HG03045 (cell line): ENCODE measurements around the gene SLC37A1.

Experiments used
- ATAC-seq: cut with Tn5 transposase; IDR thresholded peaks from one replicate; pipeline ENCODE4 v1.9.1; 2021; ENCODE audit warnings: mild to moderate bottlenecking, moderate library complexity; ENCODE audit not compliant: unreplicated experiment

The SLC37A1 gene

DNA sequence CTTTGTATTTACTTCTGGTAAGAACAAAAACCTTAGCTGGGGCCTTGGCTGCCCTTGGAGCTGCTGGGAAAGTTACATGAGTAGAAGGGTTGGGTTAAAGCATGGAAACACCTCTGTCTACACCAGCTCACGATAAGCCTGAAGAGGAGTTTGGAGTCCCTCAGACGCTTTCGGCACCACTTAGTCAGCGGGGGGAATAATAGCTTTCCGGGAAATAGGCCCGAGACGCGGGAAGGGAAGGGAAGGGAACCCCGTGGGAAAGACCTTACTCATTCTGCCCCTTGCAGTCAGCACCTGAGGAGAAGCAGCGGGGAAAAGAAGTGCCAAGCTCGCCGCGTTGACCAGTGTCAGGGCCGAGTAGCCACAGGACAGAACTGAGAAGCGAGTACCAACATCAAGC, 73.4 kb downstream of the SLC37A1 start:
- no peak for ATAC-seq

DNA sequence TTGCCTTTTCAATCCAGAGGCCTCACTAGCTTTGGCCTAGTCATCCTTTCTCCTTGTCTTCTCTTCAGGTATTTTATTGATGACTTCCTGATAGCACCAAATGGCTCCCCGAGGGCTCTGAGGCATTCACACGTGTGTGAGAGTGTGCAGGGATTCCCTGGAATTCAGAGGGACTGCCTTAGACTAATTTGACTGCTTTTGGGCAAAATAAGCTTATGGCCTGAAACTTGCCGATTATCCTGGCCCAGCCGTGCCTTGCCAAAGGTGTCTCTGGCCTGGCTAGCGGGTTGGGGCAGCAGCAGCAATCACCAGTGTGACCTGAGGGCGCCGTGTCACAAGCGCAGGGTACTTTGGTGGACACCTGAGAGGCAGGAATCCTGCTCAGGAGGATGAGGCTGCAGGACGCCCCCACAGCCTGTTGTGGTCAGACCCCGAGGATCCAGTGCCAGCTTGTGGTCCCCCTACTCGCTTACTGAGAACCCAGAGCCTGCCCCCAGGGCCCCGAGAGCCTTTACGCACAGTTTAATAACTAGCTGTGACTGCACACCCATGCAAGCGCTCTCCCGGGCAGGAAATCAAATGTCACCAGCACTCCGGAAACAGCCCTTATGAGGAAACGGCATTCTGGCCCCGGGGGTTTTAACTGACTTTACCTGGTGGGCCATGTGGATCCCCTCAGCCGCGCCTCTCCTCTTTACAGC, 76.9 kb downstream of the SLC37A1 start:
- ATAC-seq = no peak

DNA sequence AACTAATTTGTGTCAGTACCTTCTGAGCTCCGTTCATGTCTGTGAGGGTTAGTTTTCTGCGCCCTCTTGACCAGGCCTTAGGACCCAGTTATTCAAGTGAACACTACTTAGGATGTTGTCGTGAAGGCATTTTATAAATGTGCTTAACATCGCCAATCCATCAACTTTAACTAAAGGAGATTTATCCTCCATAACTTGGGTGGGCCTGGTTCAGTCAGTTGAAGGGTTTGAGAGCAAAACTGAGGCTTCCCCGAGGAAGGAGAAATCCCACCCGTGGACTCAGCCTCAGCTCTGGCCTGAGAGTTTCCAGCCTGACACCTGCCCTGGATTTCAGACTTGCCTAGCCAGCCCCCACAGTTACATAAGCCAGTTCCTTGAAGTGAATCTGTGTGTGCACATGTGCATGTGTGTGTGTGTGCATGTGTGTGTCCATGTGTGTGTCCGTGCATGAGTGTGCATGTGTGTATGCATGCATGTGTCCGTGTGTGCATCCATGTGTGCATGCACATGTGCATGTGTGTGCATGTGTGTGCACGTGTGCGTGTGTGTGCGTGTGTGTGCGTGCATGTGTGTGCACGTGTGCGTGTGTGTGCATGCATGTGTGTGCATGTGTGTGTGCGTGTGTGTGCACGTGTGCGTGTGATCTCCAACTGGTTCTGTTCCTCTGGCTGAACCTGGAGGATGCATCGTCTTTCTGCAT, 77.7 kb downstream of the SLC37A1 start:
- no peak for ATAC-seq

DNA sequence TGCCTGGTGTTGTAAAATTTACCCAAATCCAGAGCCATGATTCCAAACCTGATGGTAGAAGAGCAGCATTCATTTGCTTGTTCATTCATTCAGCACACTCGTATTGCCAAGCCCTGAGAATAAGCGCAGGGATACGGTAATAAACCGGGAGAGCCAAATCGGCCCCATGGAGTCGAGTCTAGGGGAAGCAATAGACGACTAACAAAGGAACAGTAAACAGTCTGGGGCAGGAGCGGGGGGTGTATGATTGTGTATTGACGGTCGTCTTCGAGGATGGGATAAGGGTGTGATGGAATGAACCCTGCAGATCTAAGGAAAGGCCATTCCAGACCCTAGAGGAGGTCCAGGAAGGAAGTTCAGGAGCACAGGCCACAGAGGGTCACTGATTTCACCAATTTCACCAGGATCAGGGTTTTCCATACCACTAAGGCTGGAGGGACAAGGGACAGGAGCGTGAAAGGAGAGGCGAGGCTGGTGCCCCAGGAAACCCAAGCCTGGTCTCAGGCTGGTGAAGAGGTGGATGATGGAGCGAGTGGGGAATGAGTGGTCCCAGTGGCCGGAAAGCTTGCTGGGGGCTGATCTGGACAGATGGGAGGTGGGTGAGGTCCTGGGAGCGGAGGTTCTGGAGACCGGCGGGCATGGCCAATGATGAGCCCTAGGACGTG, 78.6 kb downstream of the SLC37A1 start:
- ATAC-seq = no peak

- ATAC-seq = no peak
These were observed 79.6 kb downstream of the SLC37A1 start for GRCh38 chr21:42593007-42593814.

GRCh38 chr21:42594616-42595282, 81.1 kb downstream of the SLC37A1 start:
- no peak for ATAC-seq

DNA sequence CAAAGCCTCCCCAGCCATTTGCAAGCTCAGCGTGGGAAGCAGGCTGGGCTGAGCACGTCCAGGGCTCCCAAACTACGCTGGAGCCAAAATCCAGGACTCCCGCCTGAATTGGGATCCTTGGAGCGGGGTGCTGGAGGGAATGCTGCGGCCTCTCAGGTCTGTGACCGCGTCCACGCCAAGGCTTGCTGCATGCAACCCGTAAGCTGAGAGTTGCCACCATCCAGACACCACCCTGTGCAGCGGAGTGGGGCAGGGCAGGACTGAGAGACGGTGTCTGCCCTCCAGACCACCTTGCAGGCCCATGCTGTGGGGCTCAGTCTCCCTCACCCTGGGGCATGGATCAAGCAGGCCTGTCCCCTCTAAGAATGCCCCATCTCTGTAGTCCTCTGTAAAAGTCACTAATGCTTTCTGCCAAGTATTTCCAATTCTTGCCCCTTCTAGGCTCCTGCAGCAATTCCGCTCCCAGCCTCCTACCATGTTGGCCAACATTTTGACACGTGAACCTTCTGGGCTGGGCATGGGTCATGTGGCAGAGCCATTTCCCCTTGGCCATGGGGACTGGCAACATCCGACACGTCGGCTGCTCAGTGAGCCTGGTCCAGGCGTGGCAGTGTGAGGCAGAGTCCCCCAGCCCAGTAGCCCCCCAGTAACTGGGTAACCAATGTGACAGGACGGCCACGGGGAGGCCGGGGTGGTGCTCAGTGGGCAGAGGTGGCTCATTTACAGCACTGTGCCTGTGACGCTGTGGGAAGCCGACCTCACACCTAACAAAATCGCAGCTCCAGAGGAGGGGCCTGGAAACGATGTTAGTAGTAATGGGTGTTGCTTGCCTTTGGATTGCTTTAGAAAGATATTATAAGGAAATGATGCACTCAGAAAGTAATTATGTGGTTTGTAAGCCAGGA, 81.9 kb downstream of the SLC37A1 start:
- no peak for ATAC-seq

DNA sequence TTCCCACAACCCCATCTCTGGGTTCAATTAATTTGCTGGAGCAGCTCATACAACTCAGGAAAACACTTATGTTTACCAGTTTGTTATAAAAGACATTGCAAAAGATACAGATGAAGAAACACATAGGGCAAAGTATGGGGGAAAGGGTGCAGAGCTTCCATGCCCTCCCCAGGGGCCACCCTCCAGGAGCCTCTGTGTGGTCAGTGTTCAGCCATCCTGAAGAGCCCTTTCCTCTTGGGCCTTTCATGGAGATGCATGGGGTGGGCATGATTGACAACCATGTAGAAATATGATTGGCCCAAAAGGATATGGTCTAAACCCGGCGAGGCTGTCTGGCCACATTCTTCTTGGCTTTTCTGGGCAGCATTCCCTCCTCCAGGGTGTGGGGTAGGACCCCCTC, 83.0 kb downstream of the SLC37A1 start:
- ATAC-seq = no peak

GRCh38 chr21:42597487-42598158, 84.0 kb downstream of the SLC37A1 start:
- ATAC-seq = no peak

- ATAC-seq = no peak
These were observed 84.6 kb downstream of the SLC37A1 start for GRCh38 chr21:42598159-42598735.

- ATAC-seq = no peak
These were observed 85.8 kb downstream of the SLC37A1 start for GRCh38 chr21:42599486-42599885.

- ATAC-seq = no peak
These were observed 86.3 kb downstream of the SLC37A1 start for GRCh38 chr21:42599962-42600361.

- no peak for ATAC-seq
These were observed 88.0 kb downstream of the SLC37A1 start for GRCh38 chr21:42601656-42602055.

GRCh38 chr21:42607102-42607501, 93.5 kb downstream of the SLC37A1 start:
- ATAC-seq = no peak

DNA sequence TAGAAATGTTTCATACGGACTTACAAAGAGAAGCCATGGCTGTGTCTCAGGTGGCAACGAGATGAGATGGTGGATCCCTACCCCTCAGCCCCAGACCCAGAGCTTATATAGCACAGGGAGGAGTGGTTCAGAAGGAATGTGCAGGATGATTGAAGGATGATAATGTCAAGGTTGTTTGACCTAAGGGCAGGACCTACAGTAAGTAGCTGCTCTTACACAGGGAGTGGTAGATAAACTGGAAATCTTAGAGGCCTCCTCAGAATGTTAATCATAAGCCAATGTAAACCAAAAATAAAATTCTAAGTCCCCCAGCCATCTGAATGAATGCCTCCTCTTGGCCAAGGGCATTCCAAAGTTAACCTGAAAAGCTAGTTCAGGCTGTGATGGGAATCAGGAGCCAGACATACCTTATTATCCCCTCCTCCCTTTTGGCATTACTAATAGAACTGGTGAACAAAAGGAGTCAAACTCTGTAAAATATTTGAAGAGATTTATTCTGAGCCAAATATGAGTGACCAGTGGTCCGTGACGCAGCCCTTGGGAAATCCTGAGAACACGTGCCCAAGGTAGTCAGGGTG, 94.0 kb downstream of the SLC37A1 start:
- ATAC-seq = no peak

DNA sequence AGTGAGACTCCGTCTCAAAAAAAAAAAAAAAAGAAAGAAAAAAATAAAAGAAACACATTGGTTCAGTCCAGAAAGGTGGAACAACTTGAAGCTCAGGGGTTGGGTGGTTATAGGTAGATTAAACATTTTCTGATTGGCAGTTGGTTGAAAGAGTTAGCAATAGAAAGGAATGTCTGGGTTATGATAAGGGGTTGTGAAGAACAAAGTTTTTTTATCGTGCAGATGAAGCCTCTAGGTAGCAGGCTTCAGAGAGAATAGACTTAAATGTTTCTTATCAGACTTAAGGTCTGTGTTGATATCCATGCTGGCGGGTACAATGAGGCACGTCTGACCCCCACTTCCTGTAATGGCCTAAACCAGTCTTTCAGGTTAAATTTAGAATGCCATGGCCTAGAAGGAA, 94.8 kb downstream of the SLC37A1 start:
- ATAC-seq = no peak

- no peak for ATAC-seq
These were observed 96.2 kb downstream of the SLC37A1 start for GRCh38 chr21:42609811-42610210.

- no peak for ATAC-seq
These were observed 98.2 kb downstream of the SLC37A1 start for GRCh38 chr21:42611852-42612251.
